Measurements from ENCODE around the gene MATK.

The MATK gene

DNA sequence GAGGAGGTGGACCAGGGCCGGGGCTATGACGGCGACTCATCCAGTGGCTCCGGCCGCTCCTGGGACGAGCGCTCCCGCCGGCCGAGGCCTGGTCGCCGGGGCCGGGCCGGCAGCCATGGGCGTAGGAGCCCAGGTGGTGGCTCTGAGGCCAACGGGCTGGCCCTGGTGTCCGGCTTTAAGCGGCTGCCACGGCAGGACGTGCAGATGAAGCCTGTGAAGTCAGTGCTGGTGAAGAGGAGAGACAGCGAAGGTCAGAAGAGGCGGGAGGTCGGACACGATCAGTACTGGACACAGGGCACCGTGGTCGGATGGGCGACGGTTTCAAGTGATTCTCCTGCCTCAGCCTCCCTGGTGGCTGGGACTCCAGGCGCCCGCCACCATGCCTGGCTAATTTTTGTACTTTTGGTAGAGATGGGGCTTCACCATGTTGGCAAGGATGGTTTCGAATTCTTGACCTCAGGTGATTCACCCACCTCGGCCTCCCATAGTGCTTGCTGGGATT, 55.7 kb downstream of the MATK start:
- in situ Hi-C loops (cut with HindIII; ENCODE audit: low sequenced_read_pairs): no loop called here

Measured in endothelial cell of hepatic sinusoid (primary cell).